Kidney (tissue), 14 donors: ENCODE measurements around the gene CXorf38. TPM values are rescaled to one million over a fixed set of nuclear protein-coding genes. Genes with fewer than 3 reads are reported as not detected.

Source experiments
- DNase-seq, 5 donors: peaks; one replicate each; pipeline ENCODE4 v3.0.0-alpha.2; 2013 to 2020
- FAIRE-seq: peaks from 2 replicates; lab custom pipeline; 2012; peaks lifted over from hg19 to GRCh38; lab: Jason Lieb, UNC
- H3K27ac ChIP-seq, 2 donors: one replicate each; pipeline ENCODE4 v1.7.0; 2013; ENCODE audit warnings: low read depth in 2 of 2, low read length in 2 of 2, inconsistent platforms in 1 of 2
- H3K27me3 ChIP-seq: one replicate; pipeline ENCODE4 v1.7.1; 2013; ENCODE audit warnings: low read length, inconsistent platforms; ENCODE audit not compliant: control insufficient read depth, insufficient read depth
- H3K36me3 ChIP-seq, 3 donors: one replicate each; pipeline versions ENCODE4 v1.7.0 to v1.7.1; 2013; ENCODE audit warnings: low read length in 3 of 3, control low read depth in 1 of 3, inconsistent platforms in 1 of 3; ENCODE audit not compliant: insufficient read depth in 3 of 3, control insufficient read depth in 2 of 3
- H3K4me1 ChIP-seq, 3 donors: one replicate each; pipeline versions ENCODE4 v1.7.0 to v1.7.1; 2013; ENCODE audit warnings: low read length in 3 of 3, inconsistent platforms in 1 of 3, low read depth in 1 of 3; ENCODE audit not compliant: control insufficient read depth in 2 of 3, insufficient read depth in 2 of 3
- H3K4me3 ChIP-seq, 3 donors: one replicate each; pipeline versions ENCODE4 v1.7.0 to v1.8.1; 2013; ENCODE audit warnings: low read length in 3 of 3, control low read depth in 1 of 3, inconsistent platforms in 1 of 3
- H3K9ac ChIP-seq, 3 donors: one replicate each; pipeline versions ENCODE4 v1.7.0 to v1.7.1; 2013; ENCODE audit warnings: low read length in 3 of 3, control low read depth in 1 of 3, inconsistent platforms in 1 of 3
- H3K9me3 ChIP-seq, 3 donors: one replicate each; pipeline versions ENCODE4 v1.7.0 to v1.7.1; 2013; ENCODE audit warnings: low read length in 3 of 3, control low read depth in 1 of 3, inconsistent platforms in 1 of 3; ENCODE audit not compliant: control insufficient read depth in 2 of 3, insufficient read depth in 1 of 3
- intact Hi-C: fragments of 100-400 bp; cut with DNase I; formaldehyde crosslinking; loops from one replicate; pipeline ENCODE4 v1.11.1; 2022
- polyA plus RNA-seq: library from polyadenylated mRNA; stranded (reverse); fragments of 350-450 nt; fragmentation: Illumina TruSeq; extraction: RNeasy Lipid Tissue Mini Kit (QIAGEN cat#74804); gene quantifications from one replicate; pipeline ENCODE4 v1.2.3, GENCODE V29; 2014; ENCODE audit warnings: low read depth, low replicate concordance; ENCODE audit not compliant: insufficient read depth
- total RNA-seq: library from RNA; stranded (reverse); fragmentation: NEBNext Ultra II Directional; extraction: Animal tissue kit (Norgen Biotek cat#: 25700); gene quantifications from one replicate; pipeline ENCODE4 v1.2.1, GENCODE V29; 2021
- TF ChIP-seq, protein P1 (sequence below): IDR thresholded peaks from 3 replicates; pipeline ENCODE4 v1.5.1; 2012; ENCODE audit warnings: mild to moderate bottlenecking, moderate library complexity, borderline replicate concordance; ENCODE audit not compliant: insufficient read depth; ENCODE audit errors: extremely low read depth
- donor health status: control.
- donor health status: control.
- donor health status: control.
- donor health status: control.
- donor health status: control.
- donor health status: DM: yes; HTN: yes; CAD: no.
- donor health status: Normal renal cell carcinoma (clear cell type).

The CXorf38 gene
- total and polyA plus RNA-seq, 2 donors from 2014 or later = 6.3 to 19.3 TPM

DNA sequence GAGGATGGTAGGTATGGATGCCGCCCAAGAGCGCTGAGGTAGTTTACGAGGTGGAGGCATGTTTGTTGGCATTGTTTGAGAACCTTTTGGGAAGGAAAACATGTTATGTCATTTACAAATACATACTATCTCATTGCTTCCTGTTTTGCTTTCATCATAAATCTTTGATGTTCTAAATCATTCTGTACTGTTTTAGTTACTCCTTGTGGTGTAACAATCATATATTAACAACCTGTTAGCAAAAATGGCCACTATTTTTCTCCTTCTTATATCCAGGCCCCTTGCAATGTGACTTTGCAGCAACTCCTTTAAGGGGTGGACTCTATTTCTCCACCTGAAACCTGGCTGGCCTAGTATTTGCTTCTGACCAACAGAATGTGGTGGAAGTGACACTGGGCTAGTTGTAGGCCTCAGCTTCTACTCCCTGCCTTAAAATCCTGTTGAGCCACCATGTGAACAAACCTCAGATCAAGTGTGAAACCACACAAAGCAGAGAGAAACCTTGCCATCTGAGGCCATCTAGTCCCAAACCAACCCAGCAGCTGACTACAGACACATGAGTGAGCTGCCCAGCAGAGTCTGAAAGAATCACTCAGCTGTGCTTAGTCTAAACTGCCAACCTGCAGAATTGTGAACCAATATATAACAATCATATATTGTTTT lies 15.8 kb upstream of the CXorf38 start:
- Histone ChIP-seq H3K4me1 (no peaks in the 10 kb centered on the region), H3K36me3 (peaks cover 0 to 26% (median 0%) of the 10 kb centered on the region in 3 donors), H3K27me3 (no peaks in the 10 kb centered on the region), H3K27ac (no peak overlapping the region), H3K4me3 (no peak overlapping the region), H3K9me3 (no peaks in the 10 kb centered on the region), H3K9ac (no peak overlapping the region)
- FAIRE-seq = no peak
- TF ChIP-seq, protein P1, sequence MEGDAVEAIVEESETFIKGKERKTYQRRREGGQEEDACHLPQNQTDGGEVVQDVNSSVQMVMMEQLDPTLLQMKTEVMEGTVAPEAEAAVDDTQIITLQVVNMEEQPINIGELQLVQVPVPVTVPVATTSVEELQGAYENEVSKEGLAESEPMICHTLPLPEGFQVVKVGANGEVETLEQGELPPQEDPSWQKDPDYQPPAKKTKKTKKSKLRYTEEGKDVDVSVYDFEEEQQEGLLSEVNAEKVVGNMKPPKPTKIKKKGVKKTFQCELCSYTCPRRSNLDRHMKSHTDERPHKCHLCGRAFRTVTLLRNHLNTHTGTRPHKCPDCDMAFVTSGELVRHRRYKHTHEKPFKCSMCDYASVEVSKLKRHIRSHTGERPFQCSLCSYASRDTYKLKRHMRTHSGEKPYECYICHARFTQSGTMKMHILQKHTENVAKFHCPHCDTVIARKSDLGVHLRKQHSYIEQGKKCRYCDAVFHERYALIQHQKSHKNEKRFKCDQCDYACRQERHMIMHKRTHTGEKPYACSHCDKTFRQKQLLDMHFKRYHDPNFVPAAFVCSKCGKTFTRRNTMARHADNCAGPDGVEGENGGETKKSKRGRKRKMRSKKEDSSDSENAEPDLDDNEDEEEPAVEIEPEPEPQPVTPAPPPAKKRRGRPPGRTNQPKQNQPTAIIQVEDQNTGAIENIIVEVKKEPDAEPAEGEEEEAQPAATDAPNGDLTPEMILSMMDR = no peak
- no peak for DNase-seq
- intact Hi-C loops = no loop called here

GRCh38 chrX:40661489-40661888 lies 14.1 kb upstream of the CXorf38 start:
- no peak overlapping the region for H3K9ac ChIP-seq
- H3K27me3 ChIP-seq = no peaks in the 10 kb centered on the region
- no peaks in the 10 kb centered on the region for H3K9me3 ChIP-seq
- no peaks in the 10 kb centered on the region for H3K4me1 ChIP-seq
- DNase-seq (no peak), FAIRE-seq (no peak)
- intact Hi-C loops = no loop called here
- H3K27ac ChIP-seq = no peak overlapping the region
- TF ChIP-seq, protein P1 = no peak
- no peak overlapping the region for H3K4me3 ChIP-seq
- H3K36me3 ChIP-seq = peaks cover 0 to 19% (median 0%) of the 10 kb centered on the region in 3 donors

- Histone ChIP-seq H3K9me3 (no peaks in the 10 kb centered on the region), H3K9ac (no peak overlapping the region), H3K27ac (no peak overlapping the region), H3K27me3 (peaks cover 2% of the 10 kb centered on the region), H3K36me3 (peaks cover 0 to 14% (median 0%) of the 10 kb centered on the region in 3 donors), H3K4me3 (no peak overlapping the region), H3K4me1 (no peaks in the 10 kb centered on the region)
- TF ChIP-seq, protein P1 = no peak
- intact Hi-C loops = no loop called here
- FAIRE-seq = no peak
- DNase-seq = no peak
These were observed 13.0 kb upstream of the CXorf38 start for GRCh38 chrX:40660381-40660780.
